ENCODE results near the gene MYO15A.

GRCh38 chr17:18141210-18141803, 32.8 kb downstream of the MYO15A start:
- peak; percentile 79 for TF ChIP-seq CTCF (IDR thresholded peaks at IDR 0.05)
- no peak for TF ChIP-seq TCF7L2 (IDR thresholded peaks at IDR 0.05; ENCODE audit: low read depth, low read length)
- no peak for TF ChIP-seq POLR2AphosphoS5 (IDR thresholded peaks at IDR 0.05; ENCODE audit: low read depth, low read length)

Data from Panc1 (cell line).